T-helper 22 cell (primary cell): ENCODE results near the gene WDR43.
"Not testable (repeated sequence)": the region's sequence is repeated elsewhere in the genome, so short reads cannot be mapped to it uniquely, and the experiment has no call there.

ENCODE experiments used
- DNase-seq: peaks from one replicate; pipeline ENCODE4 v3.0.0-alpha.2; 2020; ENCODE audit warnings: low read depth

The WDR43 gene

GRCh38 chr2:28962505-28962904, 68.0 kb downstream of the WDR43 start:
- DNase-seq = no peak

GRCh38 chr2:28970464-28971160, 76.1 kb downstream of the WDR43 start:
- DNase-seq = no peak

- DNase-seq = no peak
Observed at GRCh38 chr2:28972778-28973335, 78.4 kb downstream of the WDR43 start.

DNA sequence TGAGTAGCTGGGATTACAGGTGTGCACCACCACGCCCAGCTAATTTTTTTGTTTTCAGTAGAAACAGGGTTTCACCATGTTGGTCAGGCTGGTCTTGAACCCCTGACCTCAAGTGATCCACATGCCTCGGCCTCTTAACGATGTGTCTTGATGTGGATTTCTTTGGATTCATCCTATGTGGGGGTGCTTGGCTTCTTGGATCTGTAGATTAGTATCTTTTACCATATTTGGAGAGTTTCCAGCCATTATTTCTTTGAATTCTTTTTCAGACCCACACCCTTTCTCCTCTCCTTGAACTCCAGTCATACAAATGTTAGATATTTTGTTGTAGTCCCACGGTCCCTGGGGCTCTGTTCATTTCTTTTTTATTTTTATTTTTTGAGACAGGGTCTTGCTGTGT, 79.8 kb downstream of the WDR43 start:
- DNase-seq = no peak

- DNase-seq = no peak
Observed at GRCh38 chr2:28975671-28976070, 81.2 kb downstream of the WDR43 start.

GRCh38 chr2:28976584-28976983, 82.1 kb downstream of the WDR43 start:
- no peak for DNase-seq

DNA sequence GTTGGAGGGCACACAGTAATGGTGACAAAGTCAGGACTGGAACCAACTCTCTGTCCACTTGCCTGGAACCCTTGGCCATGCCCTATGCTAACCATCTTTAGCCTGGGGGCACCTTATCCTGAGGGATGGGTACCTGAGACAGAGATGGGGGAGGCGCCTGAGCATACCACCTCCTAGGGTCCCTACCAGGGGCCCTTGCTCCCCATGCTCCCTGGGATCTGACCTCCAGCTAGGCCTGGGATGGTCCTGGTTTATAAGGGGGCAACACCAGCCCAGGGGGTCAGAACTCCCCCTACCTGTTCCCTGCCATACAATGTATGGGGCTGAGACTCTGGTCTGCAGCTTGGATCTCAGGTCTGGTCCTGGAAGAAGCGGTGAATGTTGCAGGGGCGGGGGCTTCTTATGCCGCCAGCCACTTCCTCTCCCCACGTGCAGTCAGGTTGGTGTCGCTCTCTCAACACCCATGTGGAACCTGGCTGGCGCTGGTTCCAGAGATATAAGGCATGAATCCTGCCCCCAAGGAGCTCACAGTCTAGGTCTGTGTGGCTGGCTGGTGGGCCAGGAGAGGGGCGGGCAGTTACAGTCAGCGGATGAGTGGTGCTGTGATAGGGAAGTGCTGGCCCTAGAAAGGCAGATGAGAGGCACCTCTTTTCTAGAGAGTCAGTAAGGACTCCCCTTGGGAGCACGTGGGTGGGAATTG, 82.9 kb downstream of the WDR43 start:
- no peak for DNase-seq

DNA sequence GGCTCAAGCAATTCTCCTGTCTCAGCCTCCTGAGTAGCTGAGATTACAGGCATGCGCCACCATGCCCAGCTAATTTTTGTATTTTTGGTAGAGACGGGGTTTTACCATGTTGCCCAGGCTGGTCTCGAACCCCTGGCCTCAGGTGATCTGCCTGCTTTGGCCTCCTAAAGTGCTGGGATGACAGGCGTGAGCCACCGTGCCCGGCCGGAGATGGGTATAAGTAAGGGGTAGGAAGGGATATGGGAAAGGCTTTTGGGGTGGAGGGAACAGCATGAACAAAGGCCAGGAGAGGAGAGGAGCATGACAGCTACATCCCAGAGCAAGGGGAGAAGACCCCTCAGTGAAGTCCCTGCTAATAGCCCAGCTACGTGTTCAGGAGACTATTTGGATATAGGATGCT, 83.5 kb downstream of the WDR43 start:
- DNase-seq = not testable (repeated sequence)

DNA sequence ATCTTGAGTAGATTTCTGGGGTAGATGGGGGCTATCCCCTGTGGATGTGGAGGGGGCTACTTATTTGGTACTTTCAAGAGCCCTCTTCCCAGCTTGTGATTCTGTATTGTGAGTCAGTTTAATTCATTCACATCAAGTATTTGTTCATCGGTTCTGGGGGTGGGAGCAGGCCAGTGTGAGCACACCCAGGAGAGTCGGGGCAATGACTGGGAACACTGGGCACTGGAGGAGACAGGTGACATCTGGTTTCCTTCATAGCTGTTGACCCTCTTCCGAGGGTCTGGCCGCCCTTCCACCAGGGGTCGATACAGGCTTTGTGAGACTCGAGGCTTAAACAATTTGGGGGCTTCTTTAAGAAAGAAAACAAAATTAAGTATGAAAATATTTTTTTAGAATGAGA, 84.1 kb downstream of the WDR43 start:
- DNase-seq = no peak

GRCh38 chr2:28979041-28979440, 84.6 kb downstream of the WDR43 start:
- DNase-seq = no peak

DNA sequence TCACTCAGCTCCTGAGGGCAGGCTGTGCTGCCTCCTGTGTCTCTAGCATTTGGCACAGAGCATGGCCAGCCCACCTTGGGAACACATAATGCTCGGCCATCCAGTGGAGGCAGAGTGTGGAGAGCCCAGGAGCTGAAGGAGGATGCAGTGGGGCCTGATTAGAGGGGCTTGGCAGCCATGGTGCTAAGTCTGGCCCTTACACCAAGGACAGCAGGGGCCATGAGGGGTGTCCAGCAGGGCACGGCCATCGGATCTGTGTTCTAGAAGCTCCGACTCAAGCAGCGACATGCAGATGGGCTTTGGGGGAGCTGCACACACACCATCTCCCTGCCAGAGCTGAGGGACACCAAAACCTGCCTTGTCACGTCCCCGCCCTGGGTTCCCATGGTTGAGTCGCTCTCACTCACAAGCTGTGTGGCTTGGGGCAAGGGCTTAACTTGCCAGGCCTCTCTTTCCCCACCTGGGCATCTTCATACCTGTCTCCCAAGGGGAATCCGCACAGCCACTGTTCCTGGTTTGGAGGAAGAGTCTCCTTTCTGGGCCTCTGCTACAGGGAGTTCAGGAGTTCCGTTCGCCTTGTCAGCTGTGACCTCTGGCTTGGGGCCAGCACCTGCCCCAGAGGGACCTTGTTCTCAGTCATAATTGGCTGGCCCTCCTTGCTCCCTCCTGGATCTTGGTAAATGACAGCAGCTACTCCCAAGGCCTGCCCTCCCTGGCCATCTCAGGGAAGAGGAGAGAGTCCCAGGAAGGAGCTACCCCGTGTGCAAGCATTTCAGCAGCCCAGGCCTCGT, 85.3 kb downstream of the WDR43 start:
- no peak for DNase-seq

GRCh38 chr2:28980368-28981015, 86.0 kb downstream of the WDR43 start:
- DNase-seq = no peak

GRCh38 chr2:28981016-28981441, 86.6 kb downstream of the WDR43 start, which contains the start of gene TOGARAM2:
TSS of gene TOGARAM2 (plus strand) at chr2:28981298. CDS start at chr2:28994835, 13,537 bp downstream.
- no peak for DNase-seq

DNA sequence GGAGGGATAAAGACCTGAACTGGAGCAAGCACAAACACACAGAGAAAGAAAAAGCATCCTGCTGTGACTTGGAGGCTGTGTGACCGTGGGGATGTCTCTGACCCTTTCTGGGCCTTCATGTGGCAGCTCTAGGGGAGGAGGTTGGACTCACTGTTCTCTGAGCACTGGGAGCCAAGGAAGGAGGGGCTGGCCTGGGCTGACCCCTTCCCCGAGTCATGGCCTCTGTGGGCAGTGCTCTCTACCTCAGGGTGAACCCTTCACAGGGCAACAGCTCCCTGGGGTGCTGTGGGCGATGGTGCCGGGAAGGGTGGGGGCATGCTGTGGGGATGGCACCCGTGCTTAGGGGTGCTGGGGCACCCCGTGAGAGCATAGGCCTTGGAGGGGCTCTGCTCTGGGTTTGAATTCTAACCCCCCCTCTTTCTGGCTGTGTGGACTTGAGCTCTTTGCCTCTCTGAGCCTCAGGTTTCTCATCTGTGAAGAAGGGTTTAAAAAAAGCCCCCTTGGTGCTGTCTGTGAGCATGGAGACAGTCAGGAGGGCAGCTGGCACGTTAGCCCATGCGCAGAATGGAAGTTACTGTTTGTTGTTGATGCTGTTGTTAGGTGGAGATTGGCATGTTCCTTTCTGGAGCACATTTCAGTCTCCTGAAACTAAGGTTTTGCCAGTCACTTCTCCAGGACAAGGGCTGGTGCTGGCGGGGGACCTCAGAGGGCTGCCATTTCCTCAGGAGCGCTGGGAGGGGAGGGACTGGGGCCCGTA, 87.3 kb downstream of the WDR43 start:
- no peak for DNase-seq

DNA sequence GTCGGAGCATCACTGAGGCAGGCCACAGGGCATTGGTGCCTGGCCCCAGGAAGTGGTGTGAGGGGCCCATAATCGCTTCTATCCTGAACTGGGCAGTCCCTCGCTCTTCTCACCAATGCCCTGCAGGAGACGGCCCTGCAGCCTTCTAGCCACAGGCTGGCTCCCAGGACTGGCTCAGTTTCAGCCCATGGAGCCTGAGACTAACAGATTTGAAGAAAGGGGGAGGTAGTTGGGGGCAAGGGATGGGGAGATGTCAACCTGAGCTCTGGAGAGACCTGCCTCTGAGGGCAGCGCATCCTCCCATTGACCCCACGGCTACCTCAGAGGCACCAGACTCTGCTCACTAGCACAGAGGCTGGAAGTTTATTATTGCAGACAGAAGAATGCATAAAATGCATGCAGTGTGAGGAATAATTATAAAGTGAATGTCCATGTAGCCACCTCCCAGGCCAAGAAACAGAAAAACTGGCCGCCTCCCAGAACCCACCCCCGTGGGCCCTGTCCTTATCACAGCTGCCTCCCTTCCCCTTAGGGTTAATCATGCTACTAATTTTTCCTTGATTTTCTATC, 88.0 kb downstream of the WDR43 start:
- no peak for DNase-seq

GRCh38 chr2:28986429-28986828, 92.0 kb downstream of the WDR43 start:
- DNase-seq = no peak

DNA sequence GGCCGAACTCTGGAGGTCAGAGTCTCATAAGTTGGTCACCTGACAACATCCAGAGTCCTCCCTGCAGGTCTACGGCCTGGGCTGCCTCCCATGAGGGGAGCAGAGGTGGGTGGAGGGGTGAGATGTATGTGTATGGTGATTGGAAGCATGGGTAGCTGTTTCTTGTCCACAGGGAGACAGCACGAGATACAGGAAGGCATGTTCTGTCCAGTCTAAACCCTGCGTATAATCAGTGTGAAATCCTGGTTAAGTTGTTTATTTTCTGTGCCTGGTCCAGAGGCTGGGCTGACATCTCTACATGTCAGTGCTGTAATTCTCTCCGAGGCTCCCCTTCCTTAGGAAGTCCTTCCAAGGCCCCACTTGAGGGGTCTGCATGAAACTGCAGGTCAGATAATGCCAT, 95.5 kb downstream of the WDR43 start:
- DNase-seq = no peak

- no peak for DNase-seq
Observed at GRCh38 chr2:28990445-28990844, 96.0 kb downstream of the WDR43 start.

DNA sequence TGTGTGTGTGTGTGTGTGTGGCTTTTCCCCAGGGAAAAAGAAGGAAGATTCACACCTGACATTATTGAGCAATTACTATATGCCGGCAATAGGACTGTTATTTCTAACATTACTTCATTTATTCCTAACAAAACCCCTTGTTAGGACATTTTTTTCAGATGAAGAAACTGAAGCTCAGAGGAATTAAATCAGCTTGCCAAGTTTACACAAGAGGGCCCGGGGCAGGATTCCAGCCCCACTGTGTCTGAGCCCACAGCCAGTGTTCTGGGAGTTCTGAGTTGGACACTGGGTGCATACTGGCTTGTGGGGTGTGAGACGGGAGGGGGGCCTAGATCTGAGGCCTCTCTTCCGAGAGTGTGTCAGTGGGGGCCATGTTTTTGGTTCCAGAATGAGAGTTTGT, 96.6 kb downstream of the WDR43 start:
- DNase-seq = no peak

GRCh38 chr2:28991460-28991859, 97.0 kb downstream of the WDR43 start:
- no peak for DNase-seq
